ENCODE measurements around the gene LRRC3B.

The LRRC3B gene

GRCh38 chr3:26630669-26631389 is 8.3 kb downstream of the LRRC3B start:
- DNase-seq (ENCODE audit: low read depth), result no peak

- DNase-seq (ENCODE audit: low read depth), result no peak
Observed at GRCh38 chr3:26631390-26631738, 8.8 kb downstream of the LRRC3B start.

GRCh38 chr3:26634601-26635000 is 12.0 kb downstream of the LRRC3B start:
- DNase-seq (ENCODE audit: low read depth), result no peak

GRCh38 chr3:26636096-26636727 is 13.6 kb downstream of the LRRC3B start:
- no peak for DNase-seq (ENCODE audit: low read depth)

- DNase-seq (ENCODE audit: low read depth), result no peak
Observed at GRCh38 chr3:26637698-26638097, 15.1 kb downstream of the LRRC3B start.

- DNase-seq (ENCODE audit: low read depth), result no peak
Observed at GRCh38 chr3:26638113-26638512, 15.5 kb downstream of the LRRC3B start.

GRCh38 chr3:26639339-26639738 is 16.8 kb downstream of the LRRC3B start:
- DNase-seq (ENCODE audit: low read depth), result no peak

GRCh38 chr3:26647078-26647477 is 24.5 kb downstream of the LRRC3B start:
- no peak for DNase-seq (ENCODE audit: low read depth)

- no peak for DNase-seq (ENCODE audit: low read depth)
Observed at GRCh38 chr3:26648461-26648860, 25.9 kb downstream of the LRRC3B start.

- no peak for DNase-seq (ENCODE audit: low read depth)
Observed at GRCh38 chr3:26652164-26652563, 29.6 kb downstream of the LRRC3B start.

- no peak for DNase-seq (ENCODE audit: low read depth)
Observed at GRCh38 chr3:26653811-26654425, 31.3 kb downstream of the LRRC3B start.

GRCh38 chr3:26655231-26655630 is 32.7 kb downstream of the LRRC3B start:
- no peak for DNase-seq (ENCODE audit: low read depth)

- DNase-seq (ENCODE audit: low read depth), result no peak
Observed at GRCh38 chr3:26657348-26657976, 34.9 kb downstream of the LRRC3B start.

- DNase-seq (ENCODE audit: low read depth), result no peak
Observed at GRCh38 chr3:26668171-26668570, 45.6 kb downstream of the LRRC3B start.

- DNase-seq (ENCODE audit: low read depth), result no peak
Observed at GRCh38 chr3:26668696-26669095, 46.1 kb downstream of the LRRC3B start.

GRCh38 chr3:26675336-26675735 is 52.8 kb downstream of the LRRC3B start:
- DNase-seq (ENCODE audit: low read depth), result no peak

- no peak for DNase-seq (ENCODE audit: low read depth)
Observed at GRCh38 chr3:26681632-26682031, 59.1 kb downstream of the LRRC3B start.

GRCh38 chr3:26682406-26682805 is 59.8 kb downstream of the LRRC3B start:
- no peak for DNase-seq (ENCODE audit: low read depth)

GRCh38 chr3:26683902-26684301 is 61.3 kb downstream of the LRRC3B start:
- DNase-seq (ENCODE audit: low read depth), result no peak

GRCh38 chr3:26687466-26687865 is 64.9 kb downstream of the LRRC3B start:
- DNase-seq (ENCODE audit: low read depth), result no peak

- DNase-seq (ENCODE audit: low read depth), result no peak
Observed at GRCh38 chr3:26699553-26699952, 77.0 kb downstream of the LRRC3B start.

- DNase-seq (ENCODE audit: low read depth), result no peak
Observed at GRCh38 chr3:26703519-26703918, 80.9 kb downstream of the LRRC3B start.

GRCh38 chr3:26704736-26705135 is 82.2 kb downstream of the LRRC3B start:
- no peak for DNase-seq (ENCODE audit: low read depth)

Data from T follicular helper cell (primary cell).